ENCODE data around the gene MPST. TPM values are rescaled to one million over a fixed set of nuclear protein-coding genes. Genes with fewer than 3 reads are reported as not detected.

The MPST gene
- total RNA-seq, 1 donor from 2014 or later = 113 TPM

GRCh38 chr22:37051391-37052385, 32.1 kb downstream of the MPST start, which contains the start of gene KCTD17:
Gene KCTD17 (plus strand): TSS chr22:37051742. CDS start chr22:37051761, 19 bp downstream.
- H3K27me3 ChIP-seq = no peaks in the 10 kb centered on the region
- peak in 1 of 2 donors; percentile 83 for DNase-seq (ENCODE audit: low spot score in 2 of 2)
- no peaks in the 10 kb centered on the region for H3K9me3 ChIP-seq
- H3K4me1 ChIP-seq = peaks cover 6 to 8% of the 10 kb centered on the region in 2 donors
- peaks cover 6 to 15% of the 10 kb centered on the region in 2 donors for H3K36me3 ChIP-seq
- no peak for TF ChIP-seq CTCF (IDR thresholded peaks at IDR 0.05)
- H3K4me3 ChIP-seq = peak within 1 kb of the TSS; percentile 87 to 95
- intact Hi-C loops (cut with DNase I) = loop anchor here (1.0 to 5.0 kb wide), 3 partner anchors 32 to 274 kb away; partner anchors contain the start of genes IFT27, MPST and TST
- no peak within 1 kb of the TSS for H3K27ac ChIP-seq

- TF ChIP-seq CTCF (IDR thresholded peaks at IDR 0.05) = no peak
- Histone ChIP-seq H3K9me3 (no peaks in the 10 kb centered on the region), H3K27me3 (no peaks in the 10 kb centered on the region), H3K4me1 (peaks cover 6 to 8% of the 10 kb centered on the region in 2 donors), H3K4me3 (peak overlapping the region; percentile 87 to 95), H3K36me3 (peaks cover 12 to 24% of the 10 kb centered on the region in 2 donors), H3K27ac (no peak overlapping the region)
- no peak for DNase-seq (ENCODE audit: low spot score in 2 of 2)
- intact Hi-C loops (cut with DNase I) = loop anchor here (5.0 kb wide), 1 partner anchor 275 kb away; the partner anchor contains the start of gene IFT27
Observed at GRCh38 chr22:37052386-37053309, 33.1 kb downstream of the MPST start.

GRCh38 chr22:37053310-37054055, 33.9 kb downstream of the MPST start:
- no peaks in the 10 kb centered on the region for H3K27me3 ChIP-seq
- peaks cover 6 to 8% of the 10 kb centered on the region in 2 donors for H3K4me1 ChIP-seq
- H3K36me3 ChIP-seq = peaks cover 13 to 33% of the 10 kb centered on the region in 2 donors
- H3K27ac ChIP-seq = no peak overlapping the region
- DNase-seq (ENCODE audit: low spot score in 2 of 2) = no peak
- H3K9me3 ChIP-seq = no peaks in the 10 kb centered on the region
- no peak overlapping the region for H3K4me3 ChIP-seq
- intact Hi-C loops (cut with DNase I) = loop anchor here (5.0 kb wide), 1 partner anchor 276 kb away; the partner anchor contains the start of gene IFT27
- TF ChIP-seq CTCF (IDR thresholded peaks at IDR 0.05) = no peak

- peaks cover 17 to 38% of the 10 kb centered on the region in 2 donors for H3K36me3 ChIP-seq
- no peak for DNase-seq (ENCODE audit: low spot score in 2 of 2)
- intact Hi-C loops (cut with DNase I) = loop anchor here (5.0 kb wide), 1 partner anchor 277 kb away; the partner anchor contains the start of gene IFT27
- peaks cover 6 to 8% of the 10 kb centered on the region in 2 donors for H3K4me1 ChIP-seq
- H3K4me3 ChIP-seq = no peak overlapping the region
- no peak overlapping the region for H3K27ac ChIP-seq
- TF ChIP-seq CTCF (IDR thresholded peaks at IDR 0.05) = no peak
- no peaks in the 10 kb centered on the region for H3K9me3 ChIP-seq
- H3K27me3 ChIP-seq = no peaks in the 10 kb centered on the region
Observed at GRCh38 chr22:37054056-37054395, 34.5 kb downstream of the MPST start.

Measured in ascending aorta (tissue), 2 donors.